CD4-positive, alpha-beta T cell treated with Interleukin-4 for 1 hour (primary cell): ENCODE results near the gene NREP.

Experiments
- DNase-seq, 2 donors: peaks; one replicate each; pipeline ENCODE4 v3.0.0-alpha.2; 2020 to 2022

NREP gene

DNA sequence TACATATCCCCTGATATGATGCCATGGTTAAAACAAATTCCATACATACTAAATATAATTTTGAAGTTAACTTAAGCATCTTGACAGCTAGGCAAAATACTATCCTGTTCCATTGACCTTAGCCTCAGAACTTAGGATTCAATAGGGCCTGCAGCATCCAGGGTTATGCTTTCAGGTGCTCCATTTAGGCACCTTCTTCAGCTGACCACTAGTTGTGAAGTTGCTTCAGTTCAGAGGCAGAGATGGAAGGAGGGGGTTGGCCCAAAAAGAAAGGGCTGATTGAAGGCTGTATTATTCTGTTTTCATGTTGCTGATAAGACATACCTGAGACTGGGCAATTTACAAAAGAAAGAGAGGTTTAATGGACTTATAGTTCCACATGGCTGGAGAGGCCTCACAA, 7.0 kb upstream of the NREP start:
- no peak for DNase-seq

DNA sequence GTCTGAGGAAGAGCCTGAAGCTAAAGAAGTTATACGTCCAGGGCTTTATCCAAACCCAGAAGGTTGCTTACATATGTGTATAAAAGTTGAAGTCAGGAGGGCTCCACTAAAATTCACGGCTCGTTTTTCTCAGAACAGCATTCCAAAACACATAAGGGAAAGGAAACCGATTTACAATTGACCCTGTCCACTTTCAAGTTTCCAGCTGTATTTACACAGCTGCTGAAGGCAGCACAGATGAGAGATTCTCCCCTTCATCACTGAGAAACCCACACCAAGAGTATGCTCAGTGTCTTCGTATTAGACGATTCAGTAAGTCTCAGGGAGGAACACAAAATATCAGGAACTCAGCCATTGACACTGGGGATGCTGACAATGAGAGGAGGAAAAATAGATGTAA, 5.9 kb upstream of the NREP start:
- no peak for DNase-seq

- no peak for DNase-seq
These were observed 1.3 kb upstream of the NREP start for GRCh38 chr5:111758284-111758628.

DNA sequence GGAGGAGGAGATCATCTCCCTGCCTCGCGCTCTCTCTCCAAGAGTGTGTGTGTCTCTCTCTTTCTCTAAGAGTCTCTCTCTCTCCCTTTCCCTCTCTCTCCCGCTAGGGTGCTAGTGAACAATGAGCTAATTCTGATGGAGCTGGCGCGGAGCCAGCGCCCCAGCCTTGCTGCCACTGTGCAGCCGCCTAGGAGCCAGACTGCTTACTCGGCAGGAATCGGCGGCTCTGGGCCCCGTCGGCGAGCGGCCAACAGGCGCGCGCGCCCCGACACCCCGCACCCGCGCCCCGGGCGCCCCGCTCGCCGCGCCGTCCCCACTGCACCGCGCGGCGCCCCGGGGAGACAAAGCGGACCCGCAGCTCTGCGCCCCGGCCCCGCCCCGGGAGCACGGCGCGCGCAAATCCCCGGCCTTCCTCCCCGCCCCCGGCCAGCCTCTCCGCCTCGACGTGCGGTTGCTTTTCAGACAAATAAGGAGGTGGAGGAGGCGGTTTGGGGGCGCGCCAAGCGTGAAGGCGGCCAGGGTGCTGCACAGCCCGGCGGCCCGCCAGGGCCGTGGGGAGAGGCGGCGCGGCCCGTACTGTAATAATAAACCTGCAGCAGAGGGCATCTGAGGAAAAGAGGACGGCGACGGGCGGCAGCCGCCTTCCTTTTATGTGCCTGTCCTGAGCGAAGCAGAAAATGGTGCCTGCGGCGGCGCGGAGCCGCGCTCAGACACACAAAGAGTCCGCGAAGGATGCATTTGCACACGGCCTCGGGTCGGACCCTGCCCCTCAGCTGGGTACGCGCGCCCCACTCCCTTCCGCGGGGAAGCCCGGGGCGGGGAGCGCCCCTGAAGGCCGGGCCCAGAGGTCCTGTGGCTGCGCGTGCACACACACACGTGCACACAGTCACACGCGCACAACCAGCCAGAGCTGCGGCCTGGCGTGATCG, 625 bp upstream of the NREP start:
- DNase-seq, result peak; percentile 72 to 85

- DNase-seq, result no peak
These were observed 1.0 kb downstream of the NREP start for GRCh38 chr5:111755942-111756381.

GRCh38 chr5:111755345-111755941, 1.6 kb downstream of the NREP start:
- DNase-seq, result no peak

DNA sequence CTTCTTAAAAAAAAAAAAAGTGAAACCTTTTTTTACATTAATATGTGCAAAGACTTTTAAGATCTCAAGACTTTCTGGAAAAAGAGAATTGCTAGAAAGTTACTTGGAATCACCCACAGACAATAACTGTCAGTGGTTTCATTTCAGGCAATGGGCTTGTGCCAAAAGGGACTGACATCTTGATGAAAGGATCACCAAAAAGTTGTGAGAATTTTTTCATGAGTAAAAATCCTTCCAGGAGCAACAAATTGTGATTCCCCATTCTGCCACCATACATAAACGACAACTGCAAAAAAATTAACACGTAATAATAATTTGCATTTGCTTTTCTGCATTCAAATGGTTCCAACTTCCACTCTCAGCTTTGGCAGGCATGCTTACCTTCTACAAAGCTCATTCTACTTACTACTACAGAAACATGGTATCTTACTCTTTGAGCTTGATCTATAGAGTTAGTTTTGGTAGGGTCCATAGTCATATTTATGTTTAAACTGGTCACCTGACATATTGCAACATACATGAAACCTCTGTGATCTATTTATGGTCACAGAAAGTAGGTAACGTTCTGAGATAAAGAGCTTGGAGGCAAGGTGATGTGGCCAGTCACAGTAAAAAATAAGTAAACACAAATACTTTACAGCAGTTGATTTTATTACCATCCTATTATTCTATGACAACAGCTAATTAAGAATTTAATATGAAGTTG, 3.0 kb downstream of the NREP start:
- no peak for DNase-seq

DNA sequence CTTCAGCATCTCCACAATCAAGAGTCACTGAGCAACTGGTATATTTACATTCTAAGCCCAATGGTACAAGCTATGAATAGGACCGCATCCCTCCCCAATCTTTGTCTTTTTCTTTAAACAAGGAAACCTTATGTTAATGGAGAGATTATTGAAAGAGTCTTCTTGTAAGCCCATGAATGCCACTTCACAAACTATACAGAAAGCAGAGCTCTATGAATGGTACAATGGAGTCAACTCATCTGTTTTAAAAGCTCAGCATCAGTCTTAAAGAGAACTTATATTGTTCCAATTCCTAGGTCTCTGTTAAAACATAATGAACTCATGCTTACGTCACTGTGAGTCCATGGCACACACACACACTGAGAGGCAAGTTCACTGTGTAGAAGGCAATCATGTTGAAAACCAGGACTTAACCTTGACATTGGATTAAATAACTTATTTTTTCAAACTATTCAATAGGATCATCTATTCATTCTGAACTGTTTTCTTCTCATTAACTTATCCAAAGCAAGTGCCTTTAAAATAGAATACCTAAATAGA, 4.5 kb downstream of the NREP start:
- DNase-seq, result no peak

- DNase-seq, result no peak
These were observed 7.5 kb downstream of the NREP start for GRCh38 chr5:111749303-111750026.

DNA sequence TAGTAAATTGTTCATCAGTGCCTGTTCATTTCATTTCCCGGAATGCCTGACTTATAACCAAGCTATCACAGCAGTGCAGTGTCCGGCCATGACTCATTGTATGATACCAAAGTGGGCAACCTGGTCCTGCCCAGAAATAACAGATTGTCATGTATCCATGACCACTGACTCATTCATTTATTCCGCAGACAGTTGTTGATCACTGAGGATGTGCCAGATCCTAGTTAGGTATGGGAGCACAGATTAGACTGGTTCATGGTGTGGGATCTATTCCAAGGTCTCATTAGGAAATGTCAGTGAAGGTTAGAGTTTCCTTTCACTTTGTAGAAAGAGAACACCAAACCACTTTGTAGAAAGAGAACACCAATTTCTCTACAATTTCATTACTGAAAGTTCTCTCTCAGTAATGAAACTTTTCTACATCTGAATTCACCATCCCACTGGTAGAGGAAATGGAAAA, 8.7 kb downstream of the NREP start:
- no peak for DNase-seq

GRCh38 chr5:111747337-111747736, 9.7 kb downstream of the NREP start:
- DNase-seq, result no peak

GRCh38 chr5:111746791-111747190, 10.2 kb downstream of the NREP start:
- no peak for DNase-seq

DNA sequence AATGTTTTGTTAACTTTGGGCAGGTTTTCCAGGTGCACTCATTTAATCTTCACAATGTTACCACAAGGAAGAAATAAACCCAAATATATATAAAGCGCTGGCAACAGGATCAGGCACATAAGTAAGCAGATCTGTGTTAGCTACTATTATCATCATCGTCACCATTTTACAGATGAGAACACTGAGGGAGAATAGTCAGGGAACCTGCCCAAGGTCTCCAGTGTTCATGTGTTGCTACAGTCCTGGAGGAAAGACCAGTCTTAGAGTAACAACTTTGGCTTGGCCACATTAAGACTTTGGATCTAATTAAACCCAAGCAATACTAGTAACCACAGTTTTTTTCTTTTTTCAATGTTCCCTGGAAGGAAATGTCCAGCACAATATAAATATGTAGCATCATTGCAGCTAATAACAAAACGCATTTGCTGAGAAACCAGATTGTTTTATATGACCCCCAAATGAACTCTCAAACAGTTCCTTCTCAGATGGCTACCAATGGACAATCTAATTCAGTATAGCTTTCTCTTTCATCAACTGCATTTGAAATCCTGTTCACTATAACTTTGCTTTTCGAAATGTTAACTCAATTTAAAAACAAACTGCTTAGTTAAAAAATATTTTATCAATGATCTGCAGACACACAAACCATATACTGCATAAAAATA, 11.8 kb downstream of the NREP start:
- DNase-seq, result no peak

DNA sequence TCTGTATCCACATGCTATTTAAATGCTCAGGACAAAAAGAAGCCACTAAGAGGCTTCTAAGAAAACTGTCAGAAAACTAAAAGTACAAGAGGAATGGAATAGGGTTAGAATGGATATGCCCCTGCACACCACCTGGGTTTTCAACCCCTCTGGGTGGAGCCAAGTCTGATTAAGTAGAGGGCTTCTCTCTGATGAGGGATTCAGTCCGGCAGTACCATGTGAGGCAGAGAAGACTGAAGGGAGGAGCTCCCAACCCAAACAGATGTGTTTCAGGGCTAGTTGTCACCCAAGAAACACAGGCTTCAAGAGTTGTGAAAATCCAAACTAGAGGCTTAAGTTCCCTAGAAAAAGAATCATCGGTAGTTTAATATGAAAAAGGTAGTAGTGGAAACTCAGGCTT, 12.5 kb downstream of the NREP start:
- DNase-seq, result no peak

DNA sequence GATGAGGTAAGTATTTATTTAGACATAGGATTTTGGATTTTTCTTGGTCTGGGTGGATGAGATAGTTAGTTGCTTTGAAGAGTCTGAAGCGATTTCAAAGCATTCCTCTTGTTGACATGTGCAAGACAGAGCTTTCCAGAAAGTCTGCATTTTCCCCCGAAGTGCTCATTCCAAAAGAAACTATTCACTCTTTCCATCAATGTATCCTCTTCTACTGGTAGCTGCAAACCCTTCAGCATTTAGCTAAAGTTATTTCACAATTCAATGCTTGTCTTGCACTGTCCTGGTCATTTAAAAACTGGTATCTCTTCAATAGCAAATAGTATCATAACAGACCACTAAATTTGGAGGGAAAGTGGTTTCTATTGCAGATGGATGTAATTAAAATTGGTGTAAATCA, 13.0 kb downstream of the NREP start:
- no peak for DNase-seq

- no peak for DNase-seq
These were observed 13.5 kb downstream of the NREP start for GRCh38 chr5:111743512-111743911.

- DNase-seq, result no peak
These were observed 14.6 kb downstream of the NREP start for GRCh38 chr5:111742177-111742994.

- DNase-seq, result no peak
These were observed 15.7 kb downstream of the NREP start for GRCh38 chr5:111741278-111741677.

GRCh38 chr5:111739416-111739815, 17.6 kb downstream of the NREP start:
- no peak for DNase-seq

- DNase-seq, result no peak
These were observed 18.9 kb downstream of the NREP start for GRCh38 chr5:111738118-111738517.

DNA sequence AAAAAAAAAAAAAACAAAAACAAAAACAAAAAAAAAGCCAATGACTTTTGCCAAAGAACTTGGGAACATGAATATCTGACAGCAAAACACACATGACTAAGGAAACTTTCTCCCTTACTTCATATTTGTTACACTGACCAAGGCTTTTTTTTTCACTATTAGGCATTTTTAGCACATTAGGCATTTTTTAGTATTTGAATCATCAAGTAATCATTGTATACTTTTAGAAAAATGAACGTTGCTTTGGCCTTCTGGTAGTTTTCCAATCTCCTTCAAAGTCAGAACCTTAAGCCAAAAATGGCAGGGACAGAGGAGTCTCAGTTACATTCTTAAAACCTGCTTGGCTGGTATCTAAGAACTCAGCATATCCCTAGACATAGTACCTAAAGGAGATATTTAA, 19.3 kb downstream of the NREP start:
- no peak for DNase-seq
